HL-60 (cell line): ENCODE measurements around the gene PTPRD.

Experiments used
- CTCF ChIP-seq: IDR thresholded peaks from one replicate; pipeline ENCODE4 v1.5.1; 2011; ENCODE audit warnings: low read length, control low read depth, inconsistent platforms; ENCODE audit not compliant: insufficient read depth
- GABPA ChIP-seq: IDR thresholded peaks from 2 replicates; pipeline ENCODE4 v1.6.1; 2012; ENCODE audit warnings: low read depth
- POLR2AphosphoS5 ChIP-seq: IDR thresholded peaks from 2 replicates; pipeline ENCODE4 v1.6.1; 2012; ENCODE audit warnings: low read depth
- REST ChIP-seq: IDR thresholded peaks from 2 replicates; pipeline ENCODE4 v1.6.1; 2012; ENCODE audit warnings: low read depth; ENCODE audit not compliant: insufficient replicate concordance
- SPI1 ChIP-seq: IDR thresholded peaks from 2 replicates; pipeline ENCODE4 v1.6.1; 2012; ENCODE audit warnings: low read depth, mild to moderate bottlenecking, borderline replicate concordance

- TF ChIP-seq CTCF, result no peak
- no peak for TF ChIP-seq GABPA
- TF ChIP-seq REST, result no peak
- no peak for TF ChIP-seq POLR2AphosphoS5
- TF ChIP-seq SPI1, result no peak
These were observed 1337.2 kb downstream of the PTPRD start for GRCh38 chr9:9275601-9276000.
